ENCODE results near the gene AJM1. TPM values are rescaled to one million over a fixed set of nuclear protein-coding genes. Genes with fewer than 3 reads are reported as not detected.

The AJM1 gene
- total and polyA plus RNA-seq, 2 of the 8 experiments (the other 6 are each of a cell fraction or from before 2014, with no cell fraction given): 0.12 to 0.97 TPM

- ChIA-PET CTCF (ENCODE audit: partially characterized antibody) (interaction anchor here (0.8 to 2.6 kb wide), 8 partner anchors 28 to 202 kb away, joined by 3 to 7 read pairs (median 5); partner anchors contain the start of genes C8G and FBXW5), POLR2A (ENCODE audit: partially characterized antibody) (interaction anchor here (0.7 to 20.5 kb wide), 22 partner anchors 10 to 431 kb away, joined by 3 to 248 read pairs (median 4); partner anchors contain the start of genes CLIC3, EDF1, FBXW5 and MAMDC4)
- Histone ChIP-seq H3K9me3 (ENCODE audit: insufficient read depth in 2 of 2, low read depth in 1 of 2, low read length in 1 of 2) (no peaks in the 10 kb centered on the region; a peak in 1 of 4 replicates), H3K18ac (ENCODE audit: extremely low read depth, low read length) (peak overlapping the region; percentile 78; the same call in 1 of the 2 replicates), H3K23ac (ENCODE audit: insufficient read length) (no peak overlapping the region), H3K4me2 (ENCODE audit: insufficient read depth in 1 of 2, low read depth in 2 of 2, low read length in 2 of 2) (peak overlapping the region; percentile 75 to 94), H2BK5ac (ENCODE audit: low read depth, low read length) (peak overlapping the region; percentile 98; the same call in 1 of the 2 replicates), H3K4me1 (replicated peaks in 1 of 4; ENCODE audit: control insufficient read depth in 3 of 4, insufficient read depth in 4 of 4, low read length in 3 of 4) (peaks cover 0 to 21% (median 9%) of the 10 kb centered on the region in 4 experiments; a peak in 5 of 7 replicates), H3K4me3 (ENCODE audit: extremely low read depth in 1 of 4, insufficient read depth in 2 of 4, low read depth in 3 of 4, low read length in 4 of 4) (peak overlapping the region; percentile 81 to 89 (median 83)), H2AK5ac (ENCODE audit: low read depth, low read length) (no peak overlapping the region), H3K23me2 (ENCODE audit: low read depth, low read length) (peaks cover 13% of the 10 kb centered on the region), H3K14ac (ENCODE audit: insufficient read length) (no peak overlapping the region), H3K79me1 (ENCODE audit: low read depth, low read length) (no peaks in the 10 kb centered on the region; the same call in 1 of the 2 replicates), H2AFZ (ENCODE audit: low read length) (no peak overlapping the region; the same call in 1 of the 2 replicates), H2BK20ac (ENCODE audit: low read length) (no peak overlapping the region), H3K9ac (replicated peaks in 1 of 4; ENCODE audit: extremely low read depth in 1 of 4, low read depth in 3 of 4, low read length in 3 of 4) (peak overlapping the region in 3 of 4 experiments; percentile 65 to 73 (median 65); a peak in 6 of 7 replicates), H3K4ac (replicated peaks; ENCODE audit: insufficient read length, low read depth, low read length) (peak overlapping the region; percentile 69), H2BK15ac (ENCODE audit: low read length) (no peak overlapping the region; the same call in 1 of the 2 replicates), H2BK120ac (replicated peaks; ENCODE audit: low read depth, low read length) (no peak overlapping the region), H4K91ac (replicated peaks; ENCODE audit: insufficient read length, low read length) (peak overlapping the region; percentile 100), H4K5ac (ENCODE audit: insufficient read length, low read depth, low read length) (peak overlapping the region; percentile 86), H3K56ac (replicated peaks; ENCODE audit: insufficient read length, low read depth, low read length) (peak overlapping the region; percentile 71), H3K36me3 (ENCODE audit: control insufficient read depth in 2 of 4, insufficient read depth in 4 of 4, low read length in 3 of 4) (peaks cover 0 to 7% (median 3%) of the 10 kb centered on the region in 4 experiments; a peak in 4 of 8 replicates), H3K27ac (ENCODE audit: low read depth, low read length) (no peak overlapping the region), H2BK12ac (ENCODE audit: low read depth, low read length) (0 out of 2 replicates have a peak overlapping the region, but pooled peaks have one; percentile 68), H3K79me2 (ENCODE audit: control insufficient read depth in 1 of 2, insufficient read depth in 2 of 2, low read length in 2 of 2) (no peaks in the 10 kb centered on the region), H3K27me3 (replicated peaks in 1 of 4; ENCODE audit: control insufficient read depth in 3 of 4, extremely low read depth in 1 of 4, insufficient read depth in 3 of 4, low read length in 3 of 4) (peaks cover 2 to 12% (median 7%) of the 10 kb centered on the region in 4 experiments; a peak in 6 of 7 replicates), H4K8ac (ENCODE audit: extremely low read depth, insufficient read depth, low read length) (peak overlapping the region; percentile 57; the same call in 1 of the 2 replicates), H4K20me1 (replicated peaks in 1 of 2; ENCODE audit: control insufficient read depth in 1 of 2, insufficient read depth in 2 of 2, low read length in 2 of 2) (peaks cover 7 to 8% of the 10 kb centered on the region in 2 experiments)
- DNase-seq (ENCODE audit: low read depth in 1 of 2, low spot score in 2 of 2): peak in 1 of 2 experiments; percentile 86
- FAIRE-seq: no peak
- WGBS, 2 experiments (ENCODE audit: extremely low coverage in 1 of 2, insufficient coverage in 1 of 2, insufficient read length in 1 of 2, insufficient replicate concordance in 2 of 2, low coverage in 1 of 2, low lambda C conversion rate in 2 of 2, missing lambda C conversion rate in 1 of 2): 3% methylated on average over 34 of the region's 75 CpGs; no CpG with 5 or more reads in 1 of the 2 experiments
- TF ChIP-seq SRF (IDR thresholded peaks at IDR 0.05; ENCODE audit: low read depth, low read length) (no peak), TEAD4 (IDR thresholded peaks at IDR 0.05; ENCODE audit: low read depth, low read length) (no peak), KDM4A (IDR thresholded peaks at IDR 0.05; ENCODE audit: low read depth, low read length, severe bottlenecking) (peak; percentile 12), EGR1 (IDR thresholded peaks at IDR 0.05; ENCODE audit: borderline replicate concordance, low read depth, low read length) (no peak), POLR2A (IDR thresholded peaks at IDR 0.05; ENCODE audit: control extremely low read depth in 1 of 2, low read depth in 2 of 2, low read length in 2 of 2) (peak in 1 of 2 experiments; percentile 60; a peak in 2 of 3 replicates), SUZ12 (IDR thresholded peaks at IDR 0.05; ENCODE audit: low read length) (0 out of 2 replicates have a peak, but pooled peaks have one; percentile 38), NRF1 (IDR thresholded peaks at IDR 0.05; ENCODE audit: low read depth, low read length) (peak; percentile 27; the same call in 1 of the 2 replicates), SIX5 (IDR thresholded peaks at IDR 0.05; ENCODE audit: low read depth, low read length) (no peak), TBP (IDR thresholded peaks at IDR 0.05; ENCODE audit: low read depth, low read length) (peak; percentile 40; the same call in 1 of the 2 replicates), RAD21 (IDR thresholded peaks at IDR 0.05 in 1 of 2, conservative IDR thresholded peaks at IDR 0.05 in 1 of 2; ENCODE audit: low read depth in 2 of 2, low read length in 2 of 2) (no peak)
- TF ChIP-seq, protein P1, sequence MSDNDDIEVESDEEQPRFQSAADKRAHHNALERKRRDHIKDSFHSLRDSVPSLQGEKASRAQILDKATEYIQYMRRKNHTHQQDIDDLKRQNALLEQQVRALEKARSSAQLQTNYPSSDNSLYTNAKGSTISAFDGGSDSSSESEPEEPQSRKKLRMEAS (IDR thresholded peaks at IDR 0.05): peak; percentile 81
These were observed 5.0 kb downstream of the AJM1 start for GRCh38 chr9:136847088-136847825.

All from H1 (cell line).